OCI-LY3 (cell line): ENCODE measurements around the gene UGT3A1.

Source experiments
- EZH2phosphoT487 ChIP-seq: fragments of 200-600 bp; shearing (Covaris generic); IDR thresholded peaks from 2 replicates; pipeline ENCODE4 v1.6.1; 2018; ENCODE audit warnings: antibody characterized with exemption, mixed run types, low read depth
- TF ChIP-seq, protein P1 (sequence below): fragments of 200-600, 300-600 bp; sonication (generic); IDR thresholded peaks from 2 replicates; pipeline ENCODE4 v1.5.1; 2014; ENCODE audit warnings: antibody characterized with exemption, low read length, low read depth

DNA sequence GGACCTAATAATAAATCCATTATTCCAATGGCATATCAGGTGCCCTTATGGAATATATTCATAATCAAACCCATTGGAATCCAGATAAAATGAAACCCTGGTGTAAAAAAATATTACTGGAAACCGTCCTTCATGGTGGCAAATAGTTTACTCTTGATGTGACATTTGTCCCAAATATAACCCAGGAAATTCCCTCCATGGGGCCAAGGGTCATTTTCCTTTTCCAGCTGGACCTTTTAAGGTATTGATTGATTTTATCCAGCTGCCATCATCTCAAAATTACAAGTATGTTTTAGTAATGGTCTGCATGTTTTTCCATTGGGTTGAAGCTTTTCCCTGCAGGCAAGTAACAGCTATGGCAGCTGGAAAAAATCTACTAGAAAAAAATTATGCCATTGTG is 8.4 kb upstream of the UGT3A1 start:
- TF ChIP-seq, protein P1, sequence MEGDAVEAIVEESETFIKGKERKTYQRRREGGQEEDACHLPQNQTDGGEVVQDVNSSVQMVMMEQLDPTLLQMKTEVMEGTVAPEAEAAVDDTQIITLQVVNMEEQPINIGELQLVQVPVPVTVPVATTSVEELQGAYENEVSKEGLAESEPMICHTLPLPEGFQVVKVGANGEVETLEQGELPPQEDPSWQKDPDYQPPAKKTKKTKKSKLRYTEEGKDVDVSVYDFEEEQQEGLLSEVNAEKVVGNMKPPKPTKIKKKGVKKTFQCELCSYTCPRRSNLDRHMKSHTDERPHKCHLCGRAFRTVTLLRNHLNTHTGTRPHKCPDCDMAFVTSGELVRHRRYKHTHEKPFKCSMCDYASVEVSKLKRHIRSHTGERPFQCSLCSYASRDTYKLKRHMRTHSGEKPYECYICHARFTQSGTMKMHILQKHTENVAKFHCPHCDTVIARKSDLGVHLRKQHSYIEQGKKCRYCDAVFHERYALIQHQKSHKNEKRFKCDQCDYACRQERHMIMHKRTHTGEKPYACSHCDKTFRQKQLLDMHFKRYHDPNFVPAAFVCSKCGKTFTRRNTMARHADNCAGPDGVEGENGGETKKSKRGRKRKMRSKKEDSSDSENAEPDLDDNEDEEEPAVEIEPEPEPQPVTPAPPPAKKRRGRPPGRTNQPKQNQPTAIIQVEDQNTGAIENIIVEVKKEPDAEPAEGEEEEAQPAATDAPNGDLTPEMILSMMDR, result no peak
- no peak for TF ChIP-seq EZH2phosphoT487
